ENCODE measurements around the gene SMIM3. TPM values are rescaled to one million over a fixed set of nuclear protein-coding genes. Genes with fewer than 3 reads are reported as not detected.
"Not testable (repeated sequence)": the region's sequence is repeated elsewhere in the genome, so short reads cannot be mapped to it uniquely, and the experiment has no call there.

SMIM3 gene
- polyA plus RNA-seq, 2 of the 4 experiments (the other 2 are of a cell fraction): 4.5 to 4.6 TPM

DNA sequence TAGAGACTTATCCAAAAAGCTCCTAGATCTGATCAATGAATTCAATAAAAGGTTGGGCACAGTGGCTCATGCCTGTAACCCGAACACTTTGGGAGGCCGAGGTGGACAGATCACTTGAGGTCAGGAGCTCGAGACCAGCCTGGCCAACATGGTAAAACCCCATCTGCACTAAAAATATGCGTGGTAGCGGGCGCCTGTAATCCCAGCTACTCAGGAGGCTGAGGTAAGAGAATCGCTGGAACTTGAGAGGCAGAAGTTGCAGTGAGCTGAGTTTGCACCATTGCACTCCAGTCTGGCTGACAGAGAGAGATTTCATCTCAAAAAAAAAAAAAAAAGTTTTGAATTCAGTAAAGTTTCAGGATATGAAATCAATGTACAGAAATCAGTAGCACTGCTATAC lies 39.7 kb upstream of the SMIM3 start:
- FAIRE-seq (no peak), ATAC-seq (no peak), DNase-seq (ENCODE audit: low read depth in 1 of 2, low spot score in 1 of 2) (no peak)
- Histone ChIP-seq H3K4me3 (no peak overlapping the region), H3K4me1 (no peaks in the 10 kb centered on the region), H3K9me3 (no peaks in the 10 kb centered on the region), H3K4me2 (no peak overlapping the region), H3K27ac (no peak overlapping the region)
- WGBS (ENCODE audit: missing lambda C conversion rate): 90% methylated on average over 7 of the region's 7 CpGs
- ChIA-PET POLR2A (no interaction called here), CTCF (interaction anchor here (0.6 to 0.7 kb wide), 3 partner anchors 30 to 339 kb away, joined by 3 to 4 read pairs (median 3); no protein-coding TSS in a partner anchor)
- TF ChIP-seq ZNF302 (CRISPR knock-in tag; IDR thresholded peaks at IDR 0.05) (no peak), RNF2 (IDR thresholded peaks at IDR 0.05; ENCODE audit: borderline replicate concordance, low read depth) (no peak), JUN (IDR thresholded peaks at IDR 0.05) (no peak), KDM1A (IDR thresholded peaks at IDR 0.05; ENCODE audit: low read depth) (no peak)
- TF ChIP-seq, protein P1, sequence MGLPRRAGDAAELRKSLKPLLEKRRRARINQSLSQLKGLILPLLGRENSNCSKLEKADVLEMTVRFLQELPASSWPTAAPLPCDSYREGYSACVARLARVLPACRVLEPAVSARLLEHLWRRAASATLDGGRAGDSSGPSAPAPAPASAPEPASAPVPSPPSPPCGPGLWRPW (IDR thresholded peaks at IDR 0.05): no peak

DNA sequence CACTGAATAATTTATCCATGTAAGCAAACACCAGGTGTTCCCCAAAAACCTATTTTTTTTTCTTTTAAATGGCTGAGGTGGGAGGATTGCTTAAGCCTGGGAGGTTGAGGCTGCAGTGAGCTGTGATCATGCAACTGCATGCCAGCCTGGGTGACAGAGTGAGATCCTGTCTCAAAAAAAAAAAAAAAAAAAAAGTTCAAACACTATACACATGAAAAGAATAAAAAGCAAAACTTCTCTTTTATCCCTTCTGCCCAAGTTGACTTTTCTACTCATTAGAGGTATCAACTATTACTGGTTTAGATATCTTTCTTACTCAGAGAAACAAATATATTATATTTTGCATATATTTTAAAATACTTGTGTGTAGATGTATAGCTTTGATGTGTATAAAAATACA lies 37.6 kb upstream of the SMIM3 start:
- FAIRE-seq: no peak
- TF ChIP-seq GATA3 (IDR thresholded peaks at IDR 0.05; ENCODE audit: borderline replicate concordance) (no peak), JUNB (IDR thresholded peaks at IDR 0.05) (no peak), NPAS2 (CRISPR knock-in tag; IDR thresholded peaks at IDR 0.05; ENCODE audit: borderline replicate concordance) (no peak), CHD4 (IDR thresholded peaks at IDR 0.05; ENCODE audit: borderline replicate concordance) (no peak), JUN (IDR thresholded peaks at IDR 0.05) (no peak), KDM5A (IDR thresholded peaks at IDR 0.05) (no peak), FOXS1 (CRISPR knock-in tag; IDR thresholded peaks at IDR 0.05) (no peak)
- TF ChIP-seq, protein P2, sequence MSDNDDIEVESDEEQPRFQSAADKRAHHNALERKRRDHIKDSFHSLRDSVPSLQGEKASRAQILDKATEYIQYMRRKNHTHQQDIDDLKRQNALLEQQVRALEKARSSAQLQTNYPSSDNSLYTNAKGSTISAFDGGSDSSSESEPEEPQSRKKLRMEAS (IDR thresholded peaks at IDR 0.05): no peak
- Histone ChIP-seq H3K4me2 (no peak overlapping the region), H3K27ac (no peak overlapping the region), H3K4me1 (no peaks in the 10 kb centered on the region), H3K4me3 (no peak overlapping the region), H3K9me3 (no peaks in the 10 kb centered on the region)
- DNase-seq (ENCODE audit: low read depth in 1 of 2, low spot score in 1 of 2): no peak
- CTCF ChIA-PET: interaction anchor here (0.6 to 1.6 kb wide), 7 partner anchors 10 to 468 kb away, joined by 3 to 7 read pairs (median 3); partner anchors contain the start of genes DCTN4 and SMIM3
- ATAC-seq: no peak
- POLR2A ChIA-PET: interaction anchor here (0.6 to 1.8 kb wide), 2 partner anchors 12 to 18 kb away, joined by 3 to 4 read pairs; partner anchors contain the start of gene DCTN4

DNA sequence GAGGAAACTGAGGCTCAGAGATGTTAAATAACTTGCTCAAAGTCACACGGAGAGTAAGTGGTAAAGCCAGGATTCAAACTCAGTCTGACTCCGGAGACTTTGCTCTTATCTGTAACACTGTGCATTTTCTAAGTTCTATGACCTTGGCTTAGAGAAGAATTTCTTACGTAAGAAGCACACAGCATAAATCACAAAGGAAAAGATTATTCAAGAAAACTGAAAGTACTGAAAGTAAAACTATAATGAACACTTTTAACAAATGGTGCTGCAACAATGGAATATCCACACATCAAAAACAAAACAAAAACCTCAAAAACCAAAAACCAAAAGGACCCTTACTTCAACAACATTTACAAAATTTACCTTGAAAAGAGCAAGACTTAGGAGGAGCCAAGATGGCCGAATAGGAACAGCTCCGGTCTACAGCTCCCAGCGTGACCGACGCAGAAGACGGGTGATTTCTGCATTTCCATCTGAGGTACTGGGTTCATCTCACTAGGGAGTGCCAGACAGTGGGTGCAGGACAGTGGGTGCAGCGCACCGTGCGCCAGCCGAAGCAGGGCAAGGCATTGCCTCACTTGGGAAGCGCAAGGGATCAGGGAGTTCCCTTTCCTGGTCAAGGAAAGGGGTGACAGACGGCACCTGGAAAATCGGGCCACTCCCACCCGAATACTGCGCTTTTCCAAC lies 36.0 kb upstream of the SMIM3 start:
- DNase-seq (ENCODE audit: low read depth in 1 of 2, low spot score in 1 of 2); ATAC-seq; POLR2A ChIA-PET; H3K4me1 ChIP-seq; FAIRE-seq; CTCF ChIA-PET; H3K9me3 ChIP-seq; H3K27ac ChIP-seq; H3K4me3 ChIP-seq; H3K4me2 ChIP-seq: not testable (repeated sequence)
- WGBS (ENCODE audit: missing lambda C conversion rate): 90% methylated on average over 18 of the region's 18 CpGs

DNA sequence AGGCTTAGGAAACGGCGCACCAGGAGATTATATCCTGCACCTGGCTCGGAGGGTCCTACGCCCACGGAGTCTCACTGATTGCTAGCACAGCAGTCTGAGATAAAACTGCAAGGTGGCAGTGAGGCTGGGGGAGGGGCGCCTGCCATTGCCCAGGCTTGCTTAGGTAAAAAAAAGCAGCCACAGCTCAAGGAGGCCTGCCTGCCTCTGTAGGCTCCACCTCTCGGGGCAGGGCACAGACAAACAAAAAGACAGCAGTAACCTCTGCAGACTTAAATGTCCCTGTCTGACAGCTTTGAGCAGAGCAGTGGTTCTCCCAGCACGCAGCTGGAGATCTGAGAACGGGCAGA lies 35.4 kb upstream of the SMIM3 start:
- WGBS (ENCODE audit: missing lambda C conversion rate): 91% methylated on average over 7 of the region's 9 CpGs
- ATAC-seq, CTCF ChIA-PET: not testable (repeated sequence)

DNA sequence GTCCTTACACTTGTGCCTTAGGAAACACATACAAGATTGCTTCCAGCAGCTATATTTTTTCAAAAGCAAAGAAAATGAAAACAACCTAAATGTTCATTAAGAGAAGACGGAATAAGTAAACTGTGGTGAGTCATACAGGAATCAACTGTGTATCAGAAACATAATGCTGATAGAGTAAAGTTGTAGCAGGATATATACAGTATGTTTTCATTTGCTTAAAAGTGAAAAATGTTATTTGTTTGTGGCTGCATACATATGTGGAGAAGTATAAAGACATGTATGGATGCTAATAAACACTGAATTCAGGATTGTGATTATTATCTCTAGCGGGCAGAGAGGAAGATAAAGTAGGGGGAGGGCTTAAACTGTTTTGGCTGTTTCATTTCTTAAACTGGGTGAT lies 28.1 kb upstream of the SMIM3 start:
- ATAC-seq: no peak
- 86% methylated on average over 2 of the region's 2 CpGs for WGBS (ENCODE audit: missing lambda C conversion rate)
- POLR2A ChIA-PET: interaction anchor here (0.8 kb wide), 1 partner anchor 8 kb away, joined by 5 read pairs; the partner anchor contains the start of gene DCTN4
- TF ChIP-seq EHMT2 (IDR thresholded peaks at IDR 0.05; ENCODE audit: low read depth) (no peak), MYC (IDR thresholded peaks at IDR 0.05; ENCODE audit: borderline replicate concordance, low read length) (no peak), CHD4 (IDR thresholded peaks at IDR 0.05; ENCODE audit: borderline replicate concordance) (no peak), CBX8 (IDR thresholded peaks at IDR 0.05) (no peak), HDAC2 (IDR thresholded peaks at IDR 0.05) (no peak), RAD21 (conservative IDR thresholded peaks at IDR 0.05 in 1 of 2, IDR thresholded peaks at IDR 0.05 in 1 of 2) (no peak), SREBF2 (IDR thresholded peaks at IDR 0.05) (no peak), RCOR1 (IDR thresholded peaks at IDR 0.05; ENCODE audit: low read depth, low read length) (no peak), TFCP2L1 (CRISPR knock-in tag; IDR thresholded peaks at IDR 0.05) (no peak), KDM5A (IDR thresholded peaks at IDR 0.05) (no peak), MAZ (IDR thresholded peaks at IDR 0.05; ENCODE audit: borderline replicate concordance, low read depth, low read length) (no peak), HEYL (CRISPR knock-in tag; IDR thresholded peaks at IDR 0.05) (no peak)
- TF ChIP-seq, protein P2 (IDR thresholded peaks at IDR 0.05): no peak
- TF ChIP-seq, protein P3, sequence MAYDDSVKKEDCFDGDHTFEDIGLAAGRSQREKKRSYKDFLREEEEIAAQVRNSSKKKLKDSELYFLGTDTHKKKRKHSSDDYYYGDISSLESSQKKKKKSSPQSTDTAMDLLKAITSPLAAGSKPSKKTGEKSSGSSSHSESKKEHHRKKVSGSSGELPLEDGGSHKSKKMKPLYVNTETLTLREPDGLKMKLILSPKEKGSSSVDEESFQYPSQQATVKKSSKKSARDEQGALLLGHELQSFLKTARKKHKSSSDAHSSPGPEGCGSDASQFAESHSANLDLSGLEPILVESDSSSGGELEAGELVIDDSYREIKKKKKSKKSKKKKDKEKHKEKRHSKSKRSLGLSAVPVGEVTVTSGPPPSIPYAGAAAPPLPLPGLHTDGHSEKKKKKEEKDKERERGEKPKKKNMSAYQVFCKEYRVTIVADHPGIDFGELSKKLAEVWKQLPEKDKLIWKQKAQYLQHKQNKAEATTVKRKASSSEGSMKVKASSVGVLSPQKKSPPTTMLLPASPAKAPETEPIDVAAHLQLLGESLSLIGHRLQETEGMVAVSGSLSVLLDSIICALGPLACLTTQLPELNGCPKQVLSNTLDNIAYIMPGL (CRISPR knock-in tag; IDR thresholded peaks at IDR 0.05; ENCODE audit: borderline replicate concordance): no peak
- TF ChIP-seq, protein P4, sequence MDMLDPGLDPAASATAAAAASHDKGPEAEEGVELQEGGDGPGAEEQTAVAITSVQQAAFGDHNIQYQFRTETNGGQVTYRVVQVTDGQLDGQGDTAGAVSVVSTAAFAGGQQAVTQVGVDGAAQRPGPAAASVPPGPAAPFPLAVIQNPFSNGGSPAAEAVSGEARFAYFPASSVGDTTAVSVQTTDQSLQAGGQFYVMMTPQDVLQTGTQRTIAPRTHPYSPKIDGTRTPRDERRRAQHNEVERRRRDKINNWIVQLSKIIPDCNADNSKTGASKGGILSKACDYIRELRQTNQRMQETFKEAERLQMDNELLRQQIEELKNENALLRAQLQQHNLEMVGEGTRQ (IDR thresholded peaks at IDR 0.05): no peak

More for the DNA sequence above, 35.4 kb upstream of the SMIM3 start:
- FAIRE-seq; H3K9me3 ChIP-seq; POLR2A ChIA-PET; DNase-seq (ENCODE audit: low read depth in 1 of 2, low spot score in 1 of 2); H3K27ac ChIP-seq; H3K4me2 ChIP-seq; H3K4me1 ChIP-seq; H3K4me3 ChIP-seq: not testable (repeated sequence)

More for the DNA sequence above, 28.1 kb upstream of the SMIM3 start:
- CTCF ChIA-PET: interaction anchor here (1.1 kb wide), 1 partner anchor 79 kb away, joined by 3 read pairs; no protein-coding TSS in a partner anchor
- Histone ChIP-seq H3K9me3 (no peaks in the 10 kb centered on the region), H3K4me3 (no peak overlapping the region), H3K4me2 (no peak overlapping the region), H3K4me1 (0 out of 3 replicates have a peak, but pooled peaks cover 4% of the 10 kb centered on the region), H3K27ac (no peak overlapping the region)
- DNase-seq (ENCODE audit: low read depth in 1 of 2, low spot score in 1 of 2) (no peak), FAIRE-seq (no peak)

Measured in A549 (cell line).